ENCODE measurements around the gene MB21D2.
"Not testable (repeated sequence)": the region's sequence is repeated elsewhere in the genome, so short reads cannot be mapped to it uniquely, and the experiment has no call there.

Gene MB21D2

DNA sequence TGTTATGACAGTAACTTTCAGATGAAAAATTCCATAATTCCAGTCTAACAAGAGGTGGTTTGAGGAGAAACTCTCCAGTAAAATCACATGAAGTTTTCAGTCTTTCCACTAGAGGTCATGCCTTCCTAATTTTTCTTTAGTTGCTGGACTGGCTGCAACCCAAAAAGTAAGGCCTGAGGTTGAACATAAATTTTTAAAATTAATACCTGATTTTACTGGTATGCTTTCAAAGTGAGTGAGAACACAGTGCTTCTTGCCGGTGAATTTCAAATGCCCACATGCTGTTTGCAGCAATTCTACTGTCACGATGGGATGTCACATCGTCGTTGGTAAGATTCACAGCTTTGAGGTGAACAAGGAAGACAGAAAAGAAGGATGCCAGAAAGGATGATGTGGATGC is 101.3 kb downstream of the MB21D2 start:
- peaks cover 34% of the 10 kb centered on the region for H3K4me1 Mint-ChIP-seq (ENCODE audit: low read depth)
- H3K4me3 Mint-ChIP-seq = no peak overlapping the region
- peaks cover 2% of the 10 kb centered on the region for H3K27me3 Mint-ChIP-seq
- no peaks in the 10 kb centered on the region for H3K36me3 Mint-ChIP-seq (ENCODE audit: low read depth)
- H3K9me3 Mint-ChIP-seq = no peaks in the 10 kb centered on the region
- no peak for DNase-seq
- H3K27ac Mint-ChIP-seq = no peak overlapping the region

DNA sequence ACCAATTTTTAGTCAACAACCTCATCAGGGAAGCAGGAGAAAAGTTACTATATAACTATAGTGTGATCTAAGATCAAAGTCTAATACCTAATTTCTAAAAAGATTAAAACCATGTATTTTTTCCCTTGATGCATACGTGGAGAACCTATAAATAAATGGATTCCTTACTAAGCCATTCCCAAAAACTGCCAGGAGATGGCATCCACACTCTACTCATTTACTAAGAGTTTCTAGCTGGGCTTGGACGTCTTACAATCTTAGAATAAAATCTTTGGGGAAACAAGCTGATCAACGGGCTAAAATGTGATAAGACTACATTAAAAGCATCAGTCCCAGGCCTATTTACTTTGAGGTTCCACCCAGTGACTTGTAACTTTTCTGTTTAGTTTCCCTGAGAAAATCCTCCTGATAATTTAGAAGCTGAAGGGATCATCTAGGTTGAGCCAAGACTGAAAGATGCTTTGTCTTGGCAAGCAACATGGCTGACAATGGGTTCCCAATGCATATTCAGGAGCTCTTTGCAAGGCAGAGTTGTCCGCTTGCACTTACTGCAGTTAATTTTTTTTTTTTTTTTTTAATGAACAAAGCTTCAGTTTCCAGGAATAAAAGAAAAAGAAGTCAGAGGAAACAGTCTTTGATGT is 104.8 kb downstream of the MB21D2 start:
- Mint-ChIP-seq H3K27ac (no peak overlapping the region), H3K27me3 (peaks cover 2% of the 10 kb centered on the region), H3K4me1 (ENCODE audit: low read depth) (peaks cover 13% of the 10 kb centered on the region)

GRCh38 chr3:192805711-192806110 is 111.9 kb downstream of the MB21D2 start:
- no peaks in the 10 kb centered on the region for H3K36me3 Mint-ChIP-seq (ENCODE audit: low read depth)
- DNase-seq = no peak
- no peak overlapping the region for H3K4me3 Mint-ChIP-seq
- H3K4me1 Mint-ChIP-seq (ENCODE audit: low read depth) = no peaks in the 10 kb centered on the region
- no peaks in the 10 kb centered on the region for H3K27me3 Mint-ChIP-seq
- H3K9me3 Mint-ChIP-seq = no peaks in the 10 kb centered on the region
- H3K27ac Mint-ChIP-seq = no peak overlapping the region

More for the DNA sequence above, 104.8 kb downstream of the MB21D2 start:
- no peak for DNase-seq
- H3K9me3 Mint-ChIP-seq = no peaks in the 10 kb centered on the region
- H3K4me3 Mint-ChIP-seq = no peak overlapping the region
- no peaks in the 10 kb centered on the region for H3K36me3 Mint-ChIP-seq (ENCODE audit: low read depth)

GRCh38 chr3:192804502-192804901 is 113.2 kb downstream of the MB21D2 start:
- Mint-ChIP-seq H3K4me3 (no peak overlapping the region), H3K27me3 (no peaks in the 10 kb centered on the region), H3K4me1 (ENCODE audit: low read depth) (no peaks in the 10 kb centered on the region), H3K27ac (no peak overlapping the region), H3K9me3 (no peaks in the 10 kb centered on the region), H3K36me3 (ENCODE audit: low read depth) (no peaks in the 10 kb centered on the region)
- no peak for DNase-seq

- H3K27me3 Mint-ChIP-seq = no peaks in the 10 kb centered on the region
- H3K36me3 Mint-ChIP-seq (ENCODE audit: low read depth) = peaks cover 4% of the 10 kb centered on the region
- no peaks in the 10 kb centered on the region for H3K9me3 Mint-ChIP-seq
- H3K4me3 Mint-ChIP-seq = no peak overlapping the region
- H3K4me1 Mint-ChIP-seq (ENCODE audit: low read depth) = no peaks in the 10 kb centered on the region
- no peak for DNase-seq
- H3K27ac Mint-ChIP-seq = no peak overlapping the region
Observed at GRCh38 chr3:192802957-192803899, 114.4 kb downstream of the MB21D2 start.

GRCh38 chr3:192801985-192802384 is 115.7 kb downstream of the MB21D2 start:
- Mint-ChIP-seq H3K36me3 (ENCODE audit: low read depth) (peaks cover 4% of the 10 kb centered on the region), H3K27ac (no peak overlapping the region), H3K4me1 (ENCODE audit: low read depth) (no peaks in the 10 kb centered on the region), H3K4me3 (no peak overlapping the region), H3K27me3 (no peaks in the 10 kb centered on the region), H3K9me3 (no peaks in the 10 kb centered on the region)
- no peak for DNase-seq

DNA sequence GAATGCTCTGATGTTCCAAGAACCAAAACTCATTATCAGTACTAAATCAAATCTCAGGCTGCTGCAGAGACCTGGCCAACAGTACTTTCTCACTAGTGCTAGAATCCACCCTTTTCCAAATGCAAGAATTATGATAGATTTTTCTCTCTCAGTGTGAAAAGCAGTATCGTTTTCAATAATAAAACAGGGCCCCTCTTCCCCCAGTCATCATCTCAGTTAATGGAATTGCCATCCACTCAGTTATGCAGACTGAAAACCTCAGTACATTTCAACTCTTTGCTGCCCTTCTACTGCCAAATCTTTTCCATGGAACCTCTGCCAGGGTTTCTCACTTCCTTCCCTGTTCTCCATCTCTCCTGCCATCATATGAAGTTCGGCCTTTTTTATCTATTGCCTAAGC is 117.9 kb downstream of the MB21D2 start:
- H3K27ac Mint-ChIP-seq = no peak overlapping the region
- no peaks in the 10 kb centered on the region for H3K4me1 Mint-ChIP-seq (ENCODE audit: low read depth)
- no peak overlapping the region for H3K4me3 Mint-ChIP-seq
- no peaks in the 10 kb centered on the region for H3K9me3 Mint-ChIP-seq
- no peak for DNase-seq
- H3K27me3 Mint-ChIP-seq = no peaks in the 10 kb centered on the region
- H3K36me3 Mint-ChIP-seq (ENCODE audit: low read depth) = peaks cover 4% of the 10 kb centered on the region

DNA sequence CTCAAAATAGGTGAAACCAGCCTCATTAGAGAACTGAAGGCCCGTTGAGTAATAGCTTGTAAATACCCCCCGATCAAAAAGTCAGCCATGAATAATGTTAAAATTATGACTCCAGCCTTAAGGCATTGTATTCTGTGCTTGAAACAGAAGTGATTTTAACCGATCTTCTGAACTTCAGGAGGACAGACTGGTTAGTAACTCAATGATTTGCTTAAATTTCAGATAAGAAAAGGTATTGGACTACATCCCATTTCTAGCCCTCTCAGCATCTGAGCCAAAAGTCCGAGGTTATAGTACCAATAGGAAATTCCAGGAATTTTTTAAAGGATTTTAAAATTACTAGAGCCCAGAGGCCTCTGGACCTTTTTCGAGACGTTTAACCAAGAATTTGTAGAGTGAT is 122.6 kb downstream of the MB21D2 start:
- Mint-ChIP-seq H3K27ac (no peak overlapping the region), H3K9me3 (no peaks in the 10 kb centered on the region), H3K27me3 (no peaks in the 10 kb centered on the region), H3K4me3 (no peak overlapping the region), H3K4me1 (ENCODE audit: low read depth) (no peaks in the 10 kb centered on the region), H3K36me3 (ENCODE audit: low read depth) (peaks cover 4% of the 10 kb centered on the region)
- no peak for DNase-seq

GRCh38 chr3:192794216-192794615 is 123.4 kb downstream of the MB21D2 start:
- Mint-ChIP-seq H3K4me3 (no peak overlapping the region), H3K36me3 (ENCODE audit: low read depth) (peaks cover 4% of the 10 kb centered on the region), H3K27me3 (peaks cover 5% of the 10 kb centered on the region), H3K27ac (no peak overlapping the region), H3K4me1 (ENCODE audit: low read depth) (no peaks in the 10 kb centered on the region), H3K9me3 (no peaks in the 10 kb centered on the region)
- no peak for DNase-seq

DNA sequence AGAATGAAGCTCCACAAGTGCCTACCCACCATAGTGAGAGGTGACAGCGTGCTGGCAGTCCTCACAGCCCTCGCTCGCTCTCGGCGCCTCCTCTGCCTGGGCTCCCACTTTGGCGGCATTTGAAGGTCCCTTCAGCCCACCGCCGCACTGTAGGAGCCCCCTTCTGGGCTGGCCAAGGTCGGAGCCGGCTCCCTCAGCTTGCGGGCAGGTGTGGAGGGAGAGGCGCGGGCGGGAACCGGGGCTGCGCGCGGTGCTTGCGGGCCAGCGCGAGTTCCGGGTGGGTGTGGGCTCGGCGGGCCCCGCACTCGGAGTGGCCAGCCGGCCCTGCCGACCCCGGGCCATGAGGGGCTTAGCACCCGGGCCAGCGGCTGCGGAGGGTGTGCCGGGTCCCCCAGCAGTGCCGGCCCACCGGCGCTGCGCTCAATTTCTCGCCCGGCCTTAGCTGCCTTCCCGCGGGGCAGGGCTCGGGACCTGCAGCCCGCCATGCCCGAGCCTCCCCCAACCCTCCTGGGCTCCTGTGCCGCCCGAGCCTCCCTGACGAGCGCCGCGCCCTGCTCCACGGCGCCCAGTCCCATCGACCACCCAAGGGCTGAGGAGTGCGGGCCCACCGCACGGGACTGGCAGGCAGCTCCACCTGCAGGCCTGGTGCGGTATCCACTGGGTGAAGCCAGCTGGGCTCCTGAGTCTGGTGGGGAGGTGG is 128.7 kb downstream of the MB21D2 start:
- DNase-seq; H3K36me3 Mint-ChIP-seq (ENCODE audit: low read depth); H3K27me3 Mint-ChIP-seq; H3K27ac Mint-ChIP-seq; H3K4me3 Mint-ChIP-seq; H3K4me1 Mint-ChIP-seq (ENCODE audit: low read depth); H3K9me3 Mint-ChIP-seq: not testable (repeated sequence)

- no peak for DNase-seq
- no peaks in the 10 kb centered on the region for H3K27me3 Mint-ChIP-seq
- peaks cover 14% of the 10 kb centered on the region for H3K9me3 Mint-ChIP-seq
- H3K4me3 Mint-ChIP-seq = no peak overlapping the region
- no peak overlapping the region for H3K27ac Mint-ChIP-seq
- H3K4me1 Mint-ChIP-seq (ENCODE audit: low read depth) = no peaks in the 10 kb centered on the region
- H3K36me3 Mint-ChIP-seq (ENCODE audit: low read depth) = no peaks in the 10 kb centered on the region
Observed at GRCh38 chr3:192778508-192778907, 139.1 kb downstream of the MB21D2 start.

GRCh38 chr3:192774341-192774740 is 143.3 kb downstream of the MB21D2 start:
- not testable (repeated sequence) for H3K4me3 Mint-ChIP-seq
- peaks cover 14% of the 10 kb centered on the region for H3K9me3 Mint-ChIP-seq

GRCh38 chr3:192772240-192772894 is 145.3 kb downstream of the MB21D2 start:
- Mint-ChIP-seq H3K9me3 (peaks cover 14% of the 10 kb centered on the region), H3K4me3 (no peak overlapping the region), H3K27me3 (peaks cover 3% of the 10 kb centered on the region), H3K4me1 (ENCODE audit: low read depth) (no peaks in the 10 kb centered on the region), H3K36me3 (ENCODE audit: low read depth) (no peaks in the 10 kb centered on the region), H3K27ac (no peak overlapping the region)
- DNase-seq = no peak

More at GRCh38 chr3:192774341-192774740, 143.3 kb downstream of the MB21D2 start:
- not testable (repeated sequence) for H3K27ac Mint-ChIP-seq; H3K27me3 Mint-ChIP-seq; DNase-seq; H3K36me3 Mint-ChIP-seq (ENCODE audit: low read depth); H3K4me1 Mint-ChIP-seq (ENCODE audit: low read depth)

DNA sequence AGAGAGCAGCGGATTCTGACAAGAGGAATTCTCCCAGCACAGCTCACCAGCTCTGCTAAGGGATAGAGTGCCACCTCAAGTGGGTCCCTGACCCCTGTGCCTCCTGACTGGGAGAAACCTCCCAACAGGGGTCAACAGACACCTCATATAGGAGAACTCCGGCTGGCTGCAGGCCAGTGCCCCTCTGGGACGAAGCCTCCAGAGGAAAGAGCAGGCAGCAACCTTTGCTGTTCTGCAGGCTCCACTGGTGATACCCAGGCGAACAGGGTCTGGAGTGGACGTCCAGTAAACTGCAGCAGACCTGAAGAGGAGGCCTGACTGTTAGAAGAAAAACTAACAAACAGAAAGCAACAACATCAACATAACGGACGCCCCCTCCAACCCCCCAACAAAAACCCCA is 159.0 kb downstream of the MB21D2 start:
- no peak for DNase-seq
- H3K36me3 Mint-ChIP-seq (ENCODE audit: low read depth) = no peaks in the 10 kb centered on the region
- no peak overlapping the region for H3K27ac Mint-ChIP-seq
- H3K27me3 Mint-ChIP-seq = peaks cover 4% of the 10 kb centered on the region
- no peak overlapping the region for H3K4me3 Mint-ChIP-seq
- no peaks in the 10 kb centered on the region for H3K4me1 Mint-ChIP-seq (ENCODE audit: low read depth)
- no peaks in the 10 kb centered on the region for H3K9me3 Mint-ChIP-seq
